ENCODE data around the gene ETS1.

ETS1 gene

DNA sequence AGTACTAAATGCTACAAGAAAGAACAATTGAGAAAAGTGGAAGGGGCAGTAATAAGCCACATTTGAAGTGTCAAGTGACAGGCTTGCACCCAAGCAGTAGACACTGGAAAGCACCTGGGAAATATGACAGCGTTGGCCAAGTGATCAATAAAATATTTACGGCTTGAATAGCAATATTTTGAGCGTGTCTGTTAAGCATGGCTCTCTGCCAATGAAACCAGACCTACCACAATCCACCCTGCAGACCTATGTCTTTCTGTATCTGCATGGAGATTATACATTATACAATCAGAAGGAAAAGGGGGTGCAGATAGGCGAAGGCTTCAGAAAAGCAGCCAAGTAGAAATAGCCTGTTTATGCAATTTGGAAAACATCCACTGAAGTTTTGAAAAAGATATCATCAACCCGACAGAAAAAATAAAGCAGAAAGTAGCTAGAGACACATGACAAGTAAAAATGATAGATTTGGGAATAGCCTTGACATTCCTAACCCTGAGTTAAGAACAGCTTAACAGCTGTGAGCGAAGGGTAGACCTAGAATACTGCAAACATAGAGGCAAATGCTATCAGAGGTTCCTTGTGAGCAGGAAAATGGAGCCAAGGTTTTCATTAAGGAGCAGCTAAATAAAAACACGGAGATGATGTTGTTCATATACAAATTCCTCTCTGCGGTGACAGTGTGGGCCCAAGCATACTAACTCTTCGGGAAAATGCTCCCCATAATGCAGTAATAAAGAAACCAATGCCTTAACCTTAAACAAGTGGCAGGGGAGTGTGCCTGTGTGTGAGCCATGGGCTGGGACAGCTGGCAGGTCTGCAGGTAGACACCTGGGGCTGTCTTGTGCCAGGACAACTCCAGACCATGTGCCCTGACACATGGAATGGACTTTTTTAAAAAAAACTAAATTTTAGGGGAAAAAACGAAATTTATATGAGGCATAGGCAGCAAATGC is 71.3 kb downstream of the ETS1 start:
- no peak for FAIRE-seq

DNA sequence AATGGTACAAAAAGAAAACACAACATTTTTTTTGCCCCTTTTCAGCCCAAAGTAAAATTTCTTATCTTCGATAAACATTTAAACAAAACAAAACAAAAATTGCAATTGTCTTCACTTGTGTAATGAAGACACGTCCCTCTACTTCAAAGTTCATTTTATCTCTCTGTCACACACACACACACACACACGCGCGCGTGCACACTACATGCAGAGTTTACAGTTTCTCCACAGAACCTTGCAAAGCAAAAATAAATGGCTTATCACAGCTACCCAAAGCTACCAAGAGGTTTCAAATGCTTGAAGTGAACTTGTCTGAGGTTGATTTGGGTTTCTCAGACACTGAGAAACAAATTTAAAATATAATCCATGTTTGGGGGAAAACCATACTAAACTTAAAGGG is 72.3 kb downstream of the ETS1 start:
- FAIRE-seq = no peak

GRCh38 chr11:128513915-128514681 is 73.3 kb downstream of the ETS1 start:
- no peak for FAIRE-seq

- no peak for FAIRE-seq
These were observed 74.8 kb downstream of the ETS1 start for GRCh38 chr11:128512474-128512996.

DNA sequence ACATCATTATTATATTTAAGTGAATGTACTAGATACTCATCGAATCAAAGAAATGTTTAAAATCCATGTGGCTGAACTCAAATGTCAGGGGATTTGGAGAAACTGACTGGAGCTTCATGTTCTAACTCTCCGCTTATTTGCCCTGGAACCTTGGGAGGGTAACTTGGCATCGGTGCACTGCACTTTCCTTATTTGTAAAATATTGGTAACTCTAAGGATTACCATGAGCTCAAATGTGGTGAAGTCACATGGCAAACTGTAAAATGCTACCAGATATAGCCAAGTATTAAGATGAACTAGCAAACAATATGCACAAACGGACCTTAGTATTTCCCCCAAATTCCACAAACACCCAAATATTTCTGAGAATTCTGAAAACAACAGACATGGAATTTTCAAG is 75.6 kb downstream of the ETS1 start:
- FAIRE-seq = no peak

DNA sequence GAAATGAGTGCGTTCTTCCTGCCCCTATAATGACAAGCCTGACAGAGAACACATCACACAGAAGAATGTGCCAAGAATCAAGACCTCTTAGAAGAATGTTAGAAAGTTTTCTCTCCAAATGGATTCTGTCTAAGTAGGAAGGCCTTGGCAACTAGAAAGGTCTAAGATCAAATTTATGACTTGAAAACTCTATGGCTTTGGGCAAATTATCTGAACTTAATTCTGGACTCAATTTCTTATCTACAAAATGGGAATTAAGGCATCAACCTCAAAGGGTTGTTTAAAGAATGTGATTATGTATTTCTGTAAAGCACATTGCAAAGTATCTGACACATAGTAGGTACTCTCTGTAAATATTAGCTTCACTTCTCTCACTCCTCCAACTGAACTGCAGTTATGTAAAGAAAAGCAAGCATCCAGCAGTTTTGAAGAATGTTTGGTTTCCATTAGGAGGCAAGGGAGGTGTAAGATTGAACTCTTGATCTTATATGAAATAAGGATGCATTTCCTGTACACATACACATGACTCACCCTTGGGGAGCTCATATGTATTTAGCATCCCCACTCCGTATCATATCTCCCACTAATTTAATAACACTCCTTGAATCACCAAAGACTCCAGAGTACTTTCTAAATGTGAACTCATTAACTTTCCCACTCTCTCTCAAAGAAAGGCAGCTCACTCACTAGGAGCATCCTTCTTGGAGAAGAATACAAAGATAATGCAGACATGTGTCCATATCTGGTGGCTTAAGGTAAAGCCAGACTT is 77.6 kb downstream of the ETS1 start:
- FAIRE-seq = no peak

- FAIRE-seq = no peak
These were observed 78.4 kb downstream of the ETS1 start for GRCh38 chr11:128508770-128509510.

- no peak for FAIRE-seq
These were observed 79.4 kb downstream of the ETS1 start for GRCh38 chr11:128507936-128508335.

GRCh38 chr11:128506999-128507611 is 80.3 kb downstream of the ETS1 start:
- FAIRE-seq = no peak

DNA sequence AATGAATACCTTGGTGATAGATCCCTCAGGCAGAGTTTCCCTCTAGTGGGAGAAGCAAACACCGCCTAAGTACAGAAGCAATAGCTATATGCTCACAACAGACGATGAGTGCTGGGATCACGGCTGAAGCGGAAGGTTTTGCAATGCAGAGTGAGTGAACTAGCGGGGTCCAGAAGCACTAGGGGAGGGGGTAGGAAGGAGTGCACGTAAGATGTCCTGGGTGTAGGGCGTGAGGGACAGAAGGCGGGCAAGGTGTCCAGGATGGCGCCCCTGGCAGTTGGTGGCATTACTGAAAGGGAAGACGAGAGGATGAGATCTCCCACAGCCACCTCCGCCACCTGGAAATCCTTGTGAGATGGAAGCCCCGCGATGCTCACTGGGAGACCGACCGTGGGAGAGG is 81.0 kb downstream of the ETS1 start:
- no peak for FAIRE-seq

GRCh38 chr11:128505449-128506065 is 81.8 kb downstream of the ETS1 start:
- FAIRE-seq = no peak

GRCh38 chr11:128504486-128504885 is 82.9 kb downstream of the ETS1 start:
- FAIRE-seq = no peak

DNA sequence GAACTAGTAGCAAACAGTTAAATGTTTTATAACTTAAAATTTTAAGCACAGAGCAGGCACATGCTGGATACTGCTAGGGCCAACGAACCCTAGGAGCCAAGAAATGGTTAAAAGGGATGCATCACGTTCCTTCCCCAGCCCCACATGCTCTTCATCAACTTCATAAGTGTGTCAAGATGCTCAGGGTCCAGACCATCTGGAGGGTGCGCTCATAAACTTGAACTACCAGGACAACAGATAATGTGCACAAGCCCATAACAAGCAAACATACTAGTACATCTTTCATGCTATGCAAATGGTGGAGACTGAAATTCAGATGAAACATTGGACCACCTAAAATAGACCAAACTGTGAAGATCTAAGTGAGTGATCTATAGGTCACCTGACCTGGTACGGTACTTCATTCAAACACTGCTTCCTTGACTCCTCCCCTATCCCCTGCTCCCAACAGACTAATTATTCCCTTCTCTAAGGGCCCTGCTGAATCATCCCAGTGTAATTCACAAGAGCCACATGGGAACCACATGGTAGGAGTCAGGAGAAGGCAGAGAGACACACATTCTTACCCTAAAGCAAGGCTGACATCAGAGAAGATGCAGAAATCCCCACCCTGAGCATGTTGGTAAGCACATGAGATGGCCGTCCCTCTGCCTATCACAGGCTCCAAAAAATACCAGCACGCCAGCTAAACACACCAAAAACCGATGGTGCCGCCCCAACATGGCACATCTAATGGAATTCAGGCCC is 83.9 kb downstream of the ETS1 start:
- FAIRE-seq = no peak

- FAIRE-seq = no peak
These were observed 84.6 kb downstream of the ETS1 start for GRCh38 chr11:128502726-128503125.

DNA sequence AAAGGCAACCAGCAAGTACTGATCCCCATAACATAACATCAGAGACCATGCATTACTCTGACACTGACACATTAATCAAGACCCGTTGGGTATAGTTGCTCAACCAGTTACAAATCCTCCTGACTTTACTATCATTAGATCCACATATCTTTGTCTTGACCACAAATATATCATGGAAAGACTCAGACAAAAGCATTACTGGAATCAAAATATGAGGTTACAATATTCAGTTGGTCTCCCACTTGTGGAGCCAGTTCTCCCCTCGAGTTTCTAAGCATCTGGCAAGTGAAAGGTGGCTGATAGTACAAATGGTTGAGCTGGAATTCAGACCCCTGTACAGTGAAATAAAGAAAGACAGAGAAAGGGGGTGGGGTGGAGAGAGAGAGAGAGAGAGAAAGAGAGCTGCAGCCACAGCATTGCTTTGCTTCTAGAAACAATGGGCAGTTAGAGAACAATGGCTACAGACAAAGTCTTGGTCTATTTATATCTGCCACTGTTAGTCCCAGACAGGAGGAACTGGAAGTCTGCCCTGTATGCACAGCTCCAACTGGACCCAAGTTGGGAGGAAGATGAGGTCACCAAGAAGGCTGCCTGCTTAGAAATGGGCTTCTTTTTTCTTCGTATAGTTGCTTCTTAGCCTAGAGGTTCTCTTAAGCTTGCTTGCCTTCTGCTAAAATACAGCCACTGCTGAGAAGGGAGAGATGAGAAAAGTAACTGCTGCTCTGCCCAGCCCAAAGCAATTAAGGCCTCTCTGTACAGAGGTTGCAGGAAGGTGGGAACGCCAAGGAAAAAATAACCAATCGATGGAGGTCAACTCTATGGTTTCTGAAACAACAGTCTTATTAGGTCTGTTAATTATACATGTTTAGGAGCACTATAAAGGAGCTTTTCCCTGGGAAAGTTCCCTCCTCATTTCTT is 85.5 kb downstream of the ETS1 start:
- FAIRE-seq = no peak

- no peak for FAIRE-seq
These were observed 86.3 kb downstream of the ETS1 start for GRCh38 chr11:128501008-128501407.

- no peak for FAIRE-seq
These were observed 86.9 kb downstream of the ETS1 start for GRCh38 chr11:128500493-128500892.

DNA sequence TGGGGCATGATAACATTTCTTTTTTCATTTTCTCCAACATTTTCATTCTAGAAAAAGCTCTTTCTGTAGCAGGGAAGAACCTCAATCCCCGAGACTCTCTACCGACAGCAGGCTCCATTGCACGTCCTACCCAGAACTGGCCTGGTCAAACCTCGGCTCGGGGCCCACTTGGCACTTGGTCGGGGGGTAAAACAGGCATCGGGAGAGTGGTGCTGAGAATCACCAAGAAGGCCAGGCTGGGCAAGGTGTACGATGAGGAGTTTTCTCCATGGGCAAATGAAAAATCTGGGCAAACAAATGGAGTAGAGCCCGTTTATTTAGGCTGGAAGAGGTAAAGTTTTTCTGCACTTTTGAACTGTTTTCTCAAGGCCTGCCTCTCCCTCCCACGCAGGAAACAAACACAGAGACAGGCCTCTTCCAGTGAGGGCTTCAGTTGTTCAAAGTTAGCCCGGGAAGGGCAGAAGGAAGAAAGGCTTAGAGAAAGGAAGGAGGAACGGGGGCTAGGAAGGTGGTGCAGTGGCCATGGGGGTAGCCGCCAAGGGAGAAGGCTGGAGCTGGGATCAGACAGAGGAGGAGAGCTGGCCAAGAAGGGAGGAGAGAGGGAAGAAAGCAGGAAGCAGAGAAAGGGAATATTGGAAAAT is 87.6 kb downstream of the ETS1 start:
- FAIRE-seq = no peak

DNA sequence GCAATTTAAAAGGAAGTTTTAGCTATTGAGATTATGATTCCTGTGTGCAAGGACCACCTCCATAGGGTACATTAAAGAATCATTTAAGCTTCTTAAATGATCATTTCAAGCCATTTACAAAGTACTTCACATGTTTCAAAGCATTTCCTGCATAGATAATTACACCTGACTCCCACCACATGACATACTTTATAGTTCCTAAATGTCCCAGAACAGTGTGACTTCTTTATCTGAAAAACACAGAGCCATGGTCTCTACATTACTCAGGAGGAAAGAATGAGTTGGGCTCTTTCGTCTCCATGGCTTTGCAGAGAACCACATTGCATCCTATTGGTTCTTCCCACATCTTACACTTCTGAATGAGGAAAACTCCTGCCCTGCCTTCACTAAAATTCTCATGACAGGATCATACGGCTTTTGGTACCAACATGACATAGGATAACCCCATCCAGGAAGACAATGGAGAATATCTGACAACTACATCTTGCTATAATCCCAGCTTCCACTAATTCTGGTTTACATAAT is 88.6 kb downstream of the ETS1 start:
- no peak for FAIRE-seq

Measured in A204.1 (cell line).